GM03348 (cell line): ENCODE measurements around the gene AKAP13.

ENCODE experiments used
- DNase-seq: peaks from one replicate; pipeline ENCODE4 v3.0.0; 2012; ENCODE audit warnings: low spot score

AKAP13 gene

DNA sequence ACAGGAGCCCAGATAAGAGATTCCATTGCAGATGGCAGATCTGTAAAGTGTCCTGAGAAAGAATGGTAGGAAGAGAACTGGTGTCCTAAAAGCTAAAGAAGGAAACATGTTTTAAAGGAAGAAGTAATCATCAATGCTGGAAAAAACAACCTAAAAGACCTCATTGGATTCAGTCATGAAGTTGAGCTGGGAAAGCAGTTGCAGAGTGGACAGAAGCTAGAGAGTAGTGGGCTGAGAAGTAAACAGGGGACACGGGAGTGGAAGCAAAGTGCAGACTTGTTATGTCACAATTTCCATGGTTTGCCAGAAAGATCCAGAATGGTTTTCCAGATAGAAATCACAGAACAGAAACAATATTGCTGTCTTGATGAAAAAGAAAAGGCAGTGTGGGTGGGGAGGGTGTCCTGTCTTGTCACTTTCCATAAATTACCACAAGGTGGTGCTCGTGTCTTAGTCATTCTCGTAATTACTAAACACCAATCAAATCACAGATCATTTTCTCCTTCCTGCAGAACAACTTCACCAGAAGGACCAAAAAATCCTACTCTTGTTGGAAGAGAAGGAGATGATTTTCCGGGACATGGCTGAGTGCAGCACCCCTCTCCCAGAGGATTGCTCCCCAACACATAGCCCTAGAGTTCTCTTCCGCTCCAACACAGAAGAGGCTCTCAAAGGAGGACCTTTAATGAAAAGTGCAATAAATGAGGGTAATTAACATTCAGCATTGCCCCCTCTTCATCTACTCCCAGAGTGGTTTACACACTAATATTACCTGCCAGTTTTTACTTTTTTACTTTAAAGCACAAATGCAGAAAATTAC lies 349.8 kb downstream of the AKAP13 start:
- peak; percentile 79 for DNase-seq

DNA sequence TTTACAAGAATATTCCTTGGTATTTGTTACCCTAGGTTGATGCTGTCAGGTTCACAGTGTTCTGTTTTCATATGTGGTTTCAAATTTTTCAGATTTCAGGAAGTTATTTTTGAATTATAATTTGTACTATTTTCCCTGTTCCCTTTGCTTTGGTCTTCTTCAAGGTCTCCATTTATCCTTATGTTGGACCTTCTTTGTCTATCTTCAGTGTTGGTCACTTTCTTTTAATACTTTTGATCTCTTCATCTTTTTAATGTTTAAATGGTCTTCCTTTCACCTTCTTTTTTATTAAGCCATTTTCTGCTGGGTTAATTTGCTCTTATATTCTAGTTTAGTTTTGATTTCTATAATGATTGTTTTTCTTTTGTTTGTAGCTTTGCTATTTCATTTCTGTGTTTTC lies 353.0 kb downstream of the AKAP13 start:
- DNase-seq, result no peak

DNA sequence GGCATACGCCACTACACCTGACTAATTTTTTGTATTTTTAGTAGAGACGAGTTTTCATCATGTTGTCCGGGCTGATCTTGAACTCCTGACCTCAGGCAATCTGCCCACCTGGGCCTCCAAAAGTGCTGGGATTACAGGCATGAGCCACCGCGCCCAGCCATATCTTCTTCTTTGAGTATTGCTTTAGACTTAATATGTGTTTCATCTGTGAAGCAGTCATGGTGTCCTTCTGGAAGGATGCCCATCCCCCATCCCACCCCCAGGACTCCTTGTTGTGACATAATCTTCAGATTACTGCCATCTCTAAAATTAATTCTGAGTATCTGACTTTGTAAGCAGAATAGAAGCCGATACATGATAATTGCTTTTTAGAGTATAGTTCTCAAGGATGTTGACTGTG lies 356.7 kb downstream of the AKAP13 start:
- DNase-seq, result no peak

DNA sequence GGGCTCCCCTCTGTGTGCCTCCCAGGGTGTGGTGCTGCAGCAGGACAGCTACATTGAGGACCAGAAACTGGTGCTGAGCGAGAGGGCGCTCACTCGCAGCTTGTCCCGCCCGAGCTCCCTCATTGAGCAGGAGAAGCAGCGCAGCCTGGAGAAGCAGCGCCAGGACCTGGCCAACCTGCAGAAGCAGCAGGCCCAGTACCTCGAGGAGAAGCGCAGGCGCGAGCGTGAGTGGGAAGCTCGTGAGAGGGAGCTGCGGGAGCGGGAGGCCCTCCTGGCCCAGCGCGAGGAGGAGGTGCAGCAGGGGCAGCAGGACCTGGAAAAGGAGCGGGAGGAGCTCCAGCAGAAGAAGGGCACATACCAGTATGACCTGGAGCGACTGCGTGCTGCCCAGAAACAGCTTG lies 360.6 kb downstream of the AKAP13 start:
- no peak for DNase-seq

DNA sequence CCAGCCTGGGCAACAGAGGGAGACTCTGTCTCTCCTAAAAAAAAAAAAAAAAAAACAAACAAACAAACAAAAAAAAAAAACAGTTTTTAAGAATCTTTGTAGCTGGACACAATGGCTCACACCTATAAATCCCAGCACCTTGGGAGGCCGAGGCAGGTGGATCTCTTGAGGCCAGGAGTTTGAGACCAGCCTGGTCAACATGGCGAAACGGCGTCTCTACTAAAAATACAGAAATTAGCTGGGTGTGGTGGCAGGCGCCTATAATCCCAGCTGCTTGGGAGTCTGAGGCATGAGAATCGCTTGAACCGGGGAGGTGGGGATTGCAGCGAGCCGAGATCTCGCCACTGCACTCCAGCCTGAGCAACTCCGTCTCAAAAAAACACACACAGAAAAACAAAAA lies 361.3 kb downstream of the AKAP13 start:
- no peak for DNase-seq

DNA sequence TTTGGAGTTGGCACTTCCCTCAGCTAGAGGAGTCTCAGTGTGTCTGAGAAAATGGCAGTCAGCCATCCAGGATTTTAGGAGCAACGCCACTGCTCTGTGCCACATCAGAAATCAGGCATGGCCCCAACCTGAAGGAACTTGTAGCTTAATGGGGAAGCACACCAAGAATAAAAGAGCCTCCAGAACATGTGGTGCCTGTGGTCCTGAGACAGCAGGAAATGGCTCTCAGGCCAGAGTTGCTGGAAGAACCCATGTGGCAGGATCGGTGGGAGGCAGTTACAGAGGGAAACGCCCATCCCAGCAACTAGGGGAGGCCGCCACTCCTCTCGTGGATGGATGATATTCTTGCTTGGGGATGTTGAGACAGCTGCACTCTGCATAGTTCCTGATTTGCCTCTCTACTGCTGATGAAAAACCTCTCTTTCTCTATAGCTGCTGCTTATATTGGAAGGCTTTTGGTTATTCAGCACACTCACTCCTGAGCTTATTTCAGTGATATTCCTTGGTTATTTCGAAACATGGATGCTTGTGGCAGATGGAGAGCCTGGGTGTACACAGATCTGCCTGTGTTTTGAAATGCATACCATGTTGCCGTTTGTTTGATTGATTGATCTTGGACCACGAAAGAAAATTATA lies 361.9 kb downstream of the AKAP13 start:
- peak; percentile 66 for DNase-seq

DNA sequence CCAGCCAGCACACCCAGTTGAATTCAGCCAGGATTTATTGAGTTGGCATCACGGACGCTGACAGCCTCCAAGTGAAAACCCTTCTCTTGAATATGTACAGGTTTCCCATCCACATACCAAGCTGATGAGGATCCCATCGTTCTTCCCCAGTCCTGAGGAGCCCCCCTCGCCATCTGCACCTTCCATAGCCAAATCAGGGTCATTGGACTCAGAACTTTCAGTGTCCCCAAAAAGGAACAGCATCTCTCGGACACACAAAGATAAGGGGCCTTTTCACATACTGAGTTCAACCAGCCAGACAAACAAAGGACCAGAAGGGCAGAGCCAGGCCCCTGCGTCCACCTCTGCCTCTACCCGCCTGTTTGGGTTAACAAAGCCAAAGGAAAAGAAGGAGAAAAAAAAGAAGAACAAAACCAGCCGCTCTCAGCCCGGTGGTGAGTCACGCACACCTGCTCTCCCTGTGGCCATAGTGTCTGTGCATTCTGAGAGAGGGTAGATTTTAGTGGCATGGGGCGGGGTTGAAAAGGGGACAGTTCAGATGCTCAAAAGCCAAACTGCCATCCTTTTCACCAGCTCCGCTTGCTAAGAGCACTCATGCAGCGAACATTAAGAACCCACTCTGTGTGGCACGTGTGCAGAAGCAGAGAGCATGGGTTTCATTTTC lies 363.1 kb downstream of the AKAP13 start:
- DNase-seq, result no peak

DNA sequence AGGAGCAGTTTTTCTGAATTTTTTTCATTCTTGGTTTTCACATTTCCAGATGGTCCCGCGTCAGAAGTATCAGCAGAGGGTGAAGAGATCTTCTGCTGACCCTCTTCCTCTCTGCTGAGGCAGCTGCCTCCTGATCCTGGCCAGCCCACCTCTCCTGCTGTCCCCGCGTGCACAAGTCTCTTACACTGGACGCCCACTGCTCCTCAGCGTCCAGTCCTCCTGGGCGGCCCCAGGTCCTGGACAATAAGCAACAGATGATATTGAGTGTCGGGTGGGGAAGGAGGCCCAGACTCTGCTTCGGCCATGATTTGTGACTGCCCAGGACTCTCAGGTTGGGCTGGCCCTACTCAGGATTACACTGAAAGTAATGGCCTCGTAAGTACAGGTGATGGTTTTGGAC lies 364.2 kb downstream of the AKAP13 start:
- DNase-seq, result no peak

DNA sequence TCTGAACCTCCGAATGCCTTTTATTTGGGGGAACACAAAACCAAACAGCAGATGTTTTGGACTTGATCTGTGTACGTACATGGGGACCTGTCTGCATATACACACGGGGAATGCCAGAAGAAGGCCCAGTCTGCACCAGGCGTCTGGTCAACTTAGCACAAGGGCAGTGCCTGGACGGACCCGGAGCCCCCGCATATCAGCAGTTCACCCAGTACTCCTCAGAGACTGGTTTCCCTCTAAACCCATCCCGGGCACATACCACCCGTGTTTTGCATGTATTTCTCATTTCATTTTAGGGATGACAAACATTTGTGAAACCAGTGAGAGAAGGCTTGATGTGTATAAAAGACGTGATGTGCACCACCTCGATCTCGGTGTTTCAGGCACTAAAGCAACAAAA lies 364.6 kb downstream of the AKAP13 start:
- DNase-seq, result no peak

DNA sequence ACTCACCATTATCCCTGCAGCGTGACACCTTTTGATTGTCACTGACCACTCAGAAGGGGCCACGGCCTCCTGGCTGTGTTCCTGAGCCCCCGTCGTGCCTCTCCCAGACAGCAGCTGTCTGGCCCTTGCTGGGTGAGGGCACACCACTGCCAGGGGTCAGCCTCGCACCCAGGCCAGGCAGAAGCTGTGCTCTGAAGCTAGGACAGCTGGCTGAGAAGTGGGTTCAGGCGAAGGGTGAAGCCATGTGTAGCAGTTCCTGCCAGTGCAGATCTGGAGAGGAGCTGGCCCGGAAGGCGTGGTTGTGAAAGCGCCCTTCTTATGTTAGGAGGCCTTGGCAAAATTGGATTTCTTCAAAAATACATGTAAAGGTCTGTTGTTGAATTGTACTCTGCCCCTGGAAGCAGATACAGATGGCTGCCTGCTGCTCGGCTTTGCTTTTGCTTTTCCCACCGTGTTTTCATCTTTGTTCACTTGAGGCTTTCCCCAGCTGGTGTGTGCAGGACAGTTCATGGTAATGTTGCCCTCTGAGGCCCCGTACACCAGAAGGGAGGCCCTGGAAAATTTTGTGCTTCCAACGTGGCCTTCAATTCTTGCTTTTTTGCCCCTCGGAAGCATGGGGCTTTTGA lies 365.2 kb downstream of the AKAP13 start:
- no peak for DNase-seq

DNA sequence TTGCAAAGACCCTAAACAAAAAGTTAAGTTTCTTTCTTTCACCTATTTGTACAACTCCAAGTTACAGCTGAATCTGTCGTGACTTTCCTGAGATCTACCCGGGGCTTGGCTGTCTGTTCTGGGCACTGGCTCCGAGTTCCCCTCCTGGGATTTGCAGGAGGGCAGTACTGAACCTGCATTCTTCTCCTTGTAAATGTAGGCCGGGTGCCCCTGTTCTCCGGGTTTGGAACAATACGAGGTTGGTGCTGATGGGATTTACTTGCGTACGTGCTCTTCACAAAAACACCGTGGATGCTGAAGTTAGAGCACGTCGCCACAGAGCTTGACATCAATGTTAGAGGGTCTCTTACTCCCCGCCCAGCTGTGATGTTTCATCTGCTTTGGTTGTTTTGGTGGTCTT lies 366.2 kb downstream of the AKAP13 start:
- DNase-seq, result no peak

DNA sequence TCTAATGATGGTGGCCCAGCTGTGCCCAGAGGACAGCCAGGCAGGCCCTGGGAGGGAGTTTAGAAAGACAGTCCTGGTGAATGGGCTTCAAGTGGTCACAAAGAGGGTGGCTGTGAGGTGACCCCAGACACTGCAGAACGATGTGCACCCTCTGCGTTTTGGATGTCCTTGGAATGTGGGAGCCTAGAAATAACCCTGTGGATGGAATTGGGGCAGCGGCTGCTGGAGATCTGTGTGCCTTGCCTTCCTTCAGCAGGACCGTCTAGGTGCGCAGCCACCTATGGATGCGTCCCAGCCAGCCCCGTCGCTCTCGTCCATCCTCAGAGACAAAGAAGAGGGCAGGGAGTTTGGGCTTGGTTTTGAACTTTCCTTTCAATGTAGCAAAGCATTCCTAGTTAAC lies 367.8 kb downstream of the AKAP13 start:
- DNase-seq, result no peak

DNA sequence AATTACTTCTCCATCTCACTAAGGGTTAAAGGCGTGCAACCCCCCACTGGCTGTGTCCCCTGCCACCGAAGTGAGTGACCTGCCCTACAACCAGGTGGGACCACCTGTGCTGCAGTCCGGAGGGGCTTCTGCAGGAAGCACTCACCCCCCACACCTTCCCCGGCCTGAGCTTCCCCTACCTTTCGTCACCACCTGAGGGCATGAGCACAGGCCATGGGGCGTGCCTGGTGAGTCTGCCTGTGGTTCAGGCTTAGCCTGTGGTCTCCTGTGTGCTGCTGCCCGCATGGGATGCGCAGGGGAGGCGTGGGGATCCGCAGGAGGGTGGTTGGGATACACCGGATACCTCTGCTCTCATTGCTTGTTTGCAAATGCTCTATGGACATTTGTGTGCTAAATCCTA lies 368.3 kb downstream of the AKAP13 start:
- no peak for DNase-seq

DNA sequence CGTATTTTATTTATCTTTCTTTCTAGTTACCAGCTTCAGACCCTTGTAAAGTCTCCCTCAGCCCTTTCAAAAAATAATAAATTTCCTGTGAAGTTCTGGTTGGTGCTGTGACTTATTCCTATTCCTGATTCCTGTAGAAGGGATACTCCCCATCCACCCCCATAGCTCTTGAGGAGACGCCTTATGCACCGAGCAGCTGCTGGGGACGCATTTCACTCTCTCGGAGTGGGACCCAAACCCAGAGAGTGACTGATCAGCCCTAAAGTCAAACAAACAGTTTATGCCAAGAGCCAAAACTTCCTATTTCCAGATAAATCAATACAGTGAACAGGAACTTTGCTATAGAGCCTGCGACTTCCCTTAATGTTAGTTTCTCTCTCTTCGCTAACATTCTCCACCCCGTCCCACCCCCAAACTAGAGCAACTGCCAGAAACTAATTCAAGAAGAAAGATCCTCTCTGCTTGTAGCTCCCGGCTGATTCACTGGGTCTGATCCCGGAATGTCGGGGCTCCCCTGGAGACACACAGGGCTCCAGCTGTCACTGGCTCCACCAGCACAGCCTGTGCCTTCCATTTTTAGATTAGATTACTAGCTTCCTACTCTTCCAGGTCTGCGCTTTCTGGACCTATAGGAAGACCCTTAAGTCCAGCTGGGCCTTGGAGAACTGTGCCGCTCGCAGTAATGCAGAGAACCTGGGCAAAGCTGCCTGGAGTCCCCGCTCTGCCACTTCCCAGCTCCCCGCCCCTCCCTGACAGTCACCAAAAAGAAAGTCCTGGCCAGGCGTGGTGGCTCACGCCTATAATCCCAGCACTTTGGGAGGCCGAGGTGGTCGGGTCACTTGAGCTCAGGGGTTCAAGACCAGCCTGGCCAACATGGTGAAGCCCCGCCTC lies 369.1 kb downstream of the AKAP13 start:
- peak; percentile 67 for DNase-seq

DNA sequence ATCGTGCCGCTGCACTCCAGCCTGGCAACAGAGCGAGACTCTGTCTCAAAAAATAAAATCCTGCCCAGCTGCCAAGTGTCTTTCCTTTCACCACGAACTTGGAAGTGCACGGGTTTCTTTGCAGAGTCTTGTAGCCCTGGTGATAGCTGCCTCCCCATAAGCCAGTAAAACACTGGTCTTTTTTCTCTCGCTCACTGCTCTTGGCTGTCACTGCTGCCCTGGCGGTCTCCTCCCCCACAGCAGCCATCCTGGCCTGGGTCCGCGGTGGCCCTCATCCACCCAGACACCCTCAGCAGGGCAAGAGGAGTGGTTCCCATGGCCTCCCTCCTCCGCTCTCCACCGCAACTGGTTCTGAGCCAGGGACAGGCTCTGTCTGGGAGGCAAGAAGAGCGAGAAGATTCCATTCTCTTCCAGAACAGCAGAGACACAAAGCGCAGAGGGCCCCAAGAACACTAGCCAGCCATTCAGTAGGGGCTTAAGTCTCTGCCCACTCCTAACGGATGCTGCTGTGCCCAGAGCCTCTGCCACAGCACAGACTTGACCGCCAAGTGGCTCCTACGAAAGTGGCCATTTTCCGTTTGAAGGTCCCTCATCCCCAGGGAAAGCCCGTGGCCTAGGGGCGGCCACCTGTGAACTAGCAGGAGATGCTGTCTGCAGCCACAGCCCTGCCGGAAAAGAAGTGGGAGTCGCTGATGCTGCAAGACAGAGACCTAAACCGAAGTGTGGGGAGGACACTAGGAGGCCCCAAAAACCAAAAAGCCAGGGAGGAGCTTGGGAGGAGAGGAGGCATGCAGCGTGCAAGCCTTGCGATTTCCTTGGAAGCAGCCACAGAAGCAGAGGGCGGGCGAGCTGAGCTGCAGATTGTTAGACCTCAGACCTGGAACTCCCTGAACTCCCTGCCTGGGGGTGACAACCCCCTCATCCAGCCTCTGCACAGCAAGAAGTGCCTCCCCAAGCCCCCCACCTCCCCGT lies 370.2 kb downstream of the AKAP13 start:
- peak; percentile 77 for DNase-seq

DNA sequence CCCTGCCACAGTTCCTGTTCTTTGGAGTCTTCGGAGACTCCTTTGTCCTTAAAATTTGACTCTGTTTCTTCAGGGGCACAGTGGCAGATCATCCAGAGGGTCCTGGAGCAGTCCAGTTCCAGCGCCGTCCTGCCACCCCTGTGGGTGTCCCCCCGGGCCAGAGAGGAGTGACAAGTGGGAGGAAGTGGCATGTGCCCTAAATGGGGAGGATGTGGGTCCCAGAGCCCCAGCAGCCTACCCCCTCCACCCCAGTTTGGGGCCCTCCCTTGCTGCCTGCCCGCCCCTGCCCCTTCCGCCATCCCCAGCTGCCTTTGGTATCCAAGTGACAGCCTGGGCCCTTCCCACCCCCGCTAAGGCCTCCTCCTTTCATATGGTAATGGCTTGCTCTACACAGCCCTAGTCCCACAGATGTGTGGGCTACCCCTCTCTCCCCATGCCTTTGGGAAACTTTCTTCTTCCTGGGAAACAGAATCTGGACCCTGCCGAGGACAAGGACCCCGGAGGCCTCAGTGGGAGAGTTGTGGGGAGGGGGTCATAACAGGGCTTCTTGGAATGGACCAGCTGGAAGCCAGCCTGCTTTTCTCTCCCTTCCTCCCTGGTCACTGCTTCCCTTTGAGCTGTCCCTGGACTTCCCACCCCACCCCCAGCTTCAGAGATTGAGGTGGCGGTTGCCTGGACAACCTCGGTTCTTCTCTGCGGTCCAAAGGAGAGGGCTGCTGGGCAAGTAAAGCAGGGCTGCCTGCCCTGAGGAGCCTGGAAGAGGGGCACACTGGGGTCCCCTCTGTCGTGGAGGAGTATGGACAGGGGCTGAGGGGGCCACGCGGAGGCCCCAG lies 371.1 kb downstream of the AKAP13 start:
- DNase-seq, result no peak

DNA sequence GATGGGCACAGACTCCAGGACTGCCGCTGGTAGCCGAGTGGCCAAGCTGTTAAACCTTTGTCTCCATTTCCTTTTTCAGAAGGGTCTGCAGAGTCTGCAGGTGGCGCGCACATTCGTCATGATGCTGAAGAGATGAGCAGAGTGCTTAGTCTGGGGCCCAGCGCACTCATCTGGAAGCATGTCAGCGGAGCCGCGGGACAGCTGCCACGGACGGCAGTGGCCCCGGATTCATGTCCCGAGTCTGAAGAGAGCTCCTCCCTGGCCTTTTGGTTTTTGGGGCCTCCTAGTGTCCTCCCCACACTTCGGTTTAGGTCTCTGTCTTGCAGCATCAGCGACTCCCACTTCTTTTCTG lies 371.7 kb downstream of the AKAP13 start:
- DNase-seq, result no peak

DNA sequence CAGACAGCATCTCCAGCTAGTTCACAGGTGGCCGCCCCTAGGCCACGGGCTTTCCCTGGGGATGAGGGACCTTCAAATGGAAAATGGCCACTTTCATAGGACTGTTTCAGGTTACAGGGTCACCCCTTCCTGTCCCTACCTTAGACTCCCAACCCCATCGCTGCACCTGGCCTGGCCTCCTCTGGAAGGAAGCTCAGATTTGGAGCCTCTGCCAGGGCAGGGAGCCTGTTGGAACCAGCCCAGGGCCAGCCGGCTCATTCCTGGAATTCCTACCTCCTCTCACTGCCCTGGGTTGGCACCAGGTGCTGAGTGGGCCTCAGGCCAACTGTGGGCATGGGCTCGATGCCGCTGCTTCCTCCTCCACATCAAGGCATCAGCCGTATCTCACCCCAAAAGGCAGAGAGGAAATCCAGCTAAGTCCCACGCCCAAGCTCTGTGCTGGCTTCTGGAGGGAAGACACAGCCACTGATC lies 372.1 kb downstream of the AKAP13 start:
- no peak for DNase-seq

DNA sequence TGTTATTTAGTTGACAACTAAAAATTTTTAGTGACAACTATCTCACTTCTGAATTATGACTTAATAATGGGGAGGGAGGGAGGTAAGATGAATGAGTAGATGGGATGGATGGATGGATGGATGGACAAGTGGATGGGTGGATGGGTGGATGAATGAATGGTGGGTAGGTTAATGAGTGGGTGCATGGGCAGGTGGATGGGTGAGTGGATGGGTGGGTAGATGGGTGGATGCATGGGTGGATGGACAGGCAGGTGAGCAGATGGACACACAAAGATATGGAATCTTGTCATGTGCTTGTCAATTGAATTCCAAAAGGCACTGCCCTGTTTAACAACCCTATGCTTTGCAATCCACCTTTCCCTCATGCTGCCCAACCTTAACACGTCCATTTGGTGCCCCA lies 372.9 kb downstream of the AKAP13 start:
- no peak for DNase-seq
